ACHN (cell line): ENCODE measurements around the gene MAGEB10.
"Not testable (repeated sequence)": the region's sequence is repeated elsewhere in the genome, so short reads cannot be mapped to it uniquely, and the experiment has no call there.

ENCODE experiments used
- DNase-seq: peaks from one replicate; pipeline ENCODE4 v3.0.0-alpha.2; 2015
- in situ Hi-C: cut with HindIII; loops from 2 replicates; pipeline ENCODE4 v1.10.0; 2017; ENCODE audit warnings: low sequenced_read_pairs, low pct_ligation_motif_present, low pct_unique_long_range_greater_than_20kb

MAGEB10 gene

DNA sequence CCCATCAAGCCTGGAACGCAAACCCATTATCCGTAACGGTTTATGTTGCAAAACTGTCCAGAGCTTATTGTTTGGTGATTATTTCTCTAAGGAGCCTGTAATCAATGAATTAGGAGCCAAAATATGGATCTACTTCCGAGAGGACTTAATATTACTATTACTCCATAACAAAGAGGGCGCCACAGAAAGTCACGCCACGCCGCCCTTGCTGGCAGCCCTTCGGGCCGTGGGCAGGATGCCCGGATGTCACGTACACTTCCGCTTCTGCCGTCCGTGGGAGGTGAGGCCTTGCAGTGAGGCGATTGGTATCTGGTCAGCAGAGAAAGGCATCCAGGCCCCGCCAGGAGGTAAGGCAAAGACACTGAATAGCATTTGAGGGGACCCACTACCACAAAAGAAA is at the start of gene MAGEB10:
MAGEB10 (plus strand) TSS at position 301 of the 400 bp plus-strand sequence. CDS start 13,317 bp downstream, outside the sequence.
- DNase-seq: no peak
- in situ Hi-C loops: no loop called here

DNA sequence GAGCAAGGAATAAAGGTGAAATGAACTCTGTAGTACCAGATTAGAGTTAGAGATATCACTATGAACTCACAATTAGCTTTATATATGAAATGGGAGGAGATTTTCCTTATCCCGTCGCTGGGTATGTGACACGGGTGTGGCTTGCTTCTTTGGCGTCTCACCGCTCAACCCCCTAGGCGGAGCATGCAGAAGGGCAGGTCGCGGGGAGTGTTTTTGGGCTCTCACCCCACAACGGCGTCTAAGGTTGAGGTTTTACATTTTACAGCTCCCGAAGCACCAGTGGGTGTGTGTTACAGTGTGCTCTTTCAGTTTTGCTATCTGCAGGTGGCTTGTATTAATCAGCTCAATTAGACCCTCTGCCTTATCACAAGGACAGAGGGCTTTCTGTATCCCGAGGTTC is 42.1 kb upstream of the MAGEB10 start:
- in situ Hi-C loops: no loop called here
- no peak for DNase-seq

GRCh38 chrX:27767387-27767786 is 40.4 kb upstream of the MAGEB10 start:
- no peak for DNase-seq
- in situ Hi-C loops: no loop called here

DNA sequence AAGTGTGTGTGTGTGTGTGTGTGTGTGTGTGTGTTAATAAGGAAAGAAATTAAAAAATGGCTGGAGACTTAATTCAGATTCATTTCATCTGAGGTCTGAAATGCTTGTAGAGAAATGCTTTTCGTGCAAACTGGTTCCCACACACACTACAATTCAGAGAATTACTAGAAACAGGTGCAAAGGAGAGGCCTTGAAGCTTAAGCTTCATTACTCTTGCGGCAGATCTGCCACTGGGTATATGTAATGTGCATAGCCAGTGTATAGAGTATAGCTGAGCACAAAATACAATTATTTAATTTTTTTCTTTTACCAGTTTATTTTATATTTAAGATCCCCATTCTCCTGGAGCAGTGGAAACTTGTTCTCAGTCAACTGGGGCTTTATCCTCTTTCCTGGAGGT is 31.8 kb upstream of the MAGEB10 start:
- no peak for DNase-seq
- in situ Hi-C loops: no loop called here

- in situ Hi-C loops: no loop called here
- DNase-seq: no peak
These were observed 11.0 kb upstream of the MAGEB10 start for GRCh38 chrX:27796640-27797257.

DNA sequence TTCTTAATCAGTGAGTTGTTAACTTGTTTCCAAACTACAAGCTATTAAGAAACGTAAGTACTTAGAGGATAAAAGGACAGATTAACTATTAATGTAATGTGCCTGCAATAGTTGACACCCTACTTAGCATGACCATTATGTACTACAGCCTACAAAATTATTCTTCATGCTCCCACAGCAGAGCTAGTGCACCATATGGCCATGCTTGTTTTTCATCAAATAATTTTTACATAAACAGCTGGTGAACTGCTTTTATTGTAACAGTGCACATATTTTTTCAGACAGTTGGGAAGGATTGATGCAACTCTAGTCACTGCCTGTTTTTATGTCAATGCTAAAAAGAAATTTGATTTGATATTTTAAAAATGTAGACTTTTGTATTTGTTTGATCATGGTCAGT is 10.2 kb upstream of the MAGEB10 start:
- DNase-seq: no peak
- in situ Hi-C loops: no loop called here

GRCh38 chrX:27808226-27808625 is 436 bp downstream of the MAGEB10 start:
- in situ Hi-C loops: no loop called here
- DNase-seq: no peak

- in situ Hi-C loops, DNase-seq: not testable (repeated sequence)
These were observed 1.4 kb downstream of the MAGEB10 start for GRCh38 chrX:27808991-27809859.

- in situ Hi-C loops: no loop called here
- DNase-seq: no peak
These were observed 7.4 kb downstream of the MAGEB10 start for GRCh38 chrX:27815209-27815608.

GRCh38 chrX:27823812-27824211 is 16.0 kb downstream of the MAGEB10 start:
- no peak for DNase-seq
- in situ Hi-C loops: no loop called here

GRCh38 chrX:27838185-27838584 is 30.4 kb downstream of the MAGEB10 start:
- DNase-seq: no peak
- in situ Hi-C loops: no loop called here

DNA sequence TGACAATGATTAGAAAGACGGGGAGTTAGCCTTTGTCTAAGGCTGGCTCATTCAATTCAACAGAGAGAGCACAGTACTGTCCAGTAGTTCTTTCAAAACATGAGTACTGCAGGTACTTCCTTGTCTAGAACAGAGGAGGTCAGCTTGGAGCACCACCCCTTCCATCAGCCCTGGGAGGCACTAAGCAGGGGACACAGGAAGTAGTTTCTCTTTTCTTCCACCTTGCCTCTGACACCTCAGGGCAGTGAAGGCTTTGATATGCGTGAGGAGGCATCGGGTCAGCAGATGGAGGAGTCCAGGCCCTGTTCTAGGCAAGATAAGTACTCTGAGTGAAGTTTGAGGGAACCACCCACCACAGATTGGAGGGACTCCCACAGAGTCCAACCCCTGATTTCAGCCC is 33.1 kb downstream of the MAGEB10 start:
- in situ Hi-C loops: no loop called here
- no peak for DNase-seq

DNA sequence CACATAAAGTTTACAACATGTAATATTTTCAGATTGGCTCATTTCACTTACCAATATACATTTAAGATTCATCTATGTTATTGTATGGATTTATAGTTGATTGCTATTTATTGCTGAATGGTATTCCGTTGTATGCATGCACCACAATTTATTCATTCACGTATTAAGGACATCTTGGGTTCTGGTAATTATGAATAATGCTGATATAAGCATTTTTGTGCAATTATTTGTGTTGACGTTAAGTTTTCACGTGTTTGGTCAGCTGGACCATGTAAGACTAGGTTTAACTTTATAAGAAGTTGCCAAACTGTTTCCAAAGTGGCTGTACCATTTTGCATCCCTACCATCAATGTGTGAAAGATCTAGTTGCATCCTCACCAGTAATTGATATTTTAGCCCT is 35.1 kb downstream of the MAGEB10 start:
- in situ Hi-C loops: no loop called here
- DNase-seq: no peak

- no peak for DNase-seq
- in situ Hi-C loops: no loop called here
These were observed 52.5 kb downstream of the MAGEB10 start for GRCh38 chrX:27860337-27860736.

DNA sequence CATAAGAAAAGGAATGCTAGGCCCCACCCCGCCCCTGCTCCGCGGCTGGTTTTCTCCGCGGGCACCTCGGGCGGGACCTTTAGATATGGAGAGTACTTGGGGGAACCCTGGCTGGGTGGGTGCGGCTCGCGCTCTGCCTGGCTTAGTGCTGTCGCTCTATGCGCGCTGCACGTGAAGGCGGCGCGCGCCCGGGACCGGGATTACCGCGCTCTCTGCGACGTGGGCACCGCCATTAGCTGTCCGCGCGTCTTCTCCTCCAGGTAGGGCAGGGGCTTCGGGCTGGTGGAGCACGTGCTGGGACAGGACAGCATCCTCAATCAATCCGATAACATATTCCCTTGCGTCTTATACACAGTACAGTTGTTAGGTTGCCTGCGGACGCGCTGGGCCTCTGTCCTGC is 56.0 kb downstream of the MAGEB10 start:
- in situ Hi-C loops: no loop called here
- DNase-seq: no peak
